PC-9 (cell line): ENCODE data around the gene MKRN3. TPM values are rescaled to one million over a fixed set of nuclear protein-coding genes. Genes with fewer than 3 reads are reported as not detected.

ENCODE experiments used
- BruUV-seq: library from RNA; stranded (reverse); fragments of 400-500 nt; replicated peaks from 2 replicates; lab custom pipeline; 2021; lab: Mats Ljungman, UMichigan
- CTCF ChIA-PET: fragments of 300-600 bp; sonication (Branson Sonifier 250); formaldehyde crosslinking; loops from one replicate; lab custom pipeline; 2022; ENCODE audit warnings: antibody characterized with exemption; lab: Charles Lee
- POLR2A ChIA-PET: fragments of 300-600 bp; sonication (Branson Sonifier 250); formaldehyde crosslinking; loops from one replicate; lab custom pipeline; 2022; ENCODE audit warnings: antibody characterized with exemption; ENCODE audit not compliant: unreplicated experiment; lab: Charles Lee
- DNase-seq, 2 experiments: peaks; one replicate each; pipeline versions ENCODE4 v3.0.0 to v3.0.0-alpha.2; 2015 to 2022; ENCODE audit warnings: mixed read lengths in 1 of 2
- H2AFZ ChIP-seq: fragments of 200-600 bp; sonication (generic); 2 replicates; pipeline ENCODE4 v1.8.1; 2017; ENCODE audit warnings: antibody characterized with exemption
- H3F3A ChIP-seq: fragments of 200-600 bp; sonication (generic); 2 replicates; pipeline ENCODE4 v1.8.1; 2017; ENCODE audit warnings: antibody characterized with exemption, mild to moderate bottlenecking, low read depth; ENCODE audit not compliant: insufficient read depth
- H3K27ac ChIP-seq: fragments of 200-600 bp; sonication (generic); 2 replicates; pipeline ENCODE4 v1.6.1; 2016; ENCODE audit warnings: mixed run types
- H3K27me3 ChIP-seq: fragments of 200-600 bp; sonication (generic); 2 replicates; pipeline ENCODE4 v1.6.1; 2016; ENCODE audit warnings: low read depth, mixed run types; ENCODE audit not compliant: insufficient read depth
- H3K36me3 ChIP-seq: fragments of 200-600 bp; sonication (generic); 2 replicates; pipeline ENCODE4 v1.6.1; 2016; ENCODE audit warnings: low read depth, mixed run types
- H3K4me1 ChIP-seq: fragments of 200-600 bp; sonication (generic); replicated peaks from 2 replicates; pipeline ENCODE4 v1.6.1; 2016; ENCODE audit warnings: mixed run types; ENCODE audit not compliant: insufficient read depth
- H3K4me2 ChIP-seq: fragments of 200-600 bp; sonication (generic); 2 replicates; pipeline ENCODE4 v1.6.1; 2017; ENCODE audit warnings: mixed run types
- H3K4me3 ChIP-seq: fragments of 200-600 bp; sonication (generic); 2 replicates; pipeline ENCODE4 v1.6.1; 2016; ENCODE audit warnings: mixed run types
- H3K79me2 ChIP-seq: fragments of 200-600 bp; sonication (generic); 2 replicates; pipeline ENCODE4 v1.6.1; 2017; ENCODE audit warnings: low read depth, mixed run types
- H3K9me2 ChIP-seq: fragments of 200-600 bp; sonication (generic); 2 replicates; pipeline ENCODE4 v1.8.1; 2017; ENCODE audit warnings: mild to moderate bottlenecking; ENCODE audit not compliant: insufficient read depth
- H3K9me3 ChIP-seq: fragments of 200-600 bp; sonication (generic); 2 replicates; pipeline ENCODE4 v1.8.1; 2016; ENCODE audit warnings: low read depth; ENCODE audit not compliant: insufficient read depth
- H4K20me1 ChIP-seq: fragments of 200-600 bp; sonication (generic); 2 replicates; pipeline ENCODE4 v1.8.1; 2017; ENCODE audit not compliant: insufficient read depth
- CTCF ChIP-seq: fragments of 200-600 bp; sonication (generic); conservative IDR thresholded peaks from 2 replicates; pipeline ENCODE4 v1.6.1; 2017; ENCODE audit warnings: mixed run types, antibody characterized with exemption, mild to moderate bottlenecking, moderate library complexity
- EZH2 ChIP-seq: fragments of 200-600 bp; sonication (generic); IDR thresholded peaks from 2 replicates; pipeline ENCODE4 v1.8.0; 2017; ENCODE audit warnings: antibody characterized with exemption, low read depth
- intact Hi-C: fragments of 100-400 bp; cut with micrococcal nuclease; formaldehyde crosslinking; loops from one replicate; pipeline ENCODE4 v1.10.0; 2022; ENCODE audit not compliant: unreplicated experiment
- total RNA-seq: library from RNA; stranded (reverse); gene quantifications from 2 replicates; pipeline ENCODE4 v1.2.3, GENCODE V29; 2021

Gene MKRN3
- total RNA-seq, 1 experiment from 2014 or later: 26.1 TPM

- H3K36me3 ChIP-seq: no peaks in the 10 kb centered on the region
- H3K27ac ChIP-seq: no peak overlapping the region
- H3K9me3 ChIP-seq: no peaks in the 10 kb centered on the region
- H3K4me3 ChIP-seq: no peak overlapping the region
- H3K4me2 ChIP-seq: no peak overlapping the region
- no TSS peak for BruUV-seq
- no peak for TF ChIP-seq EZH2
- TF ChIP-seq CTCF: no peak
- no peak overlapping the region for H2AFZ ChIP-seq
- no peaks in the 10 kb centered on the region for H3K27me3 ChIP-seq
- H3F3A ChIP-seq: no peaks in the 10 kb centered on the region
- no peaks in the 10 kb centered on the region for H3K79me2 ChIP-seq
- ChIA-PET POLR2A (no interaction called here), CTCF (no interaction called here)
- H3K9me2 ChIP-seq: no peaks in the 10 kb centered on the region
- no peak for DNase-seq
- no peaks in the 10 kb centered on the region for H3K4me1 ChIP-seq
- intact Hi-C loops: loop anchor here (10.0 kb wide), 1 partner anchor 64 kb away; no protein-coding TSS in a partner anchor
- no peaks in the 10 kb centered on the region for H4K20me1 ChIP-seq
Measured at GRCh38 chr15:23599053-23599452, 33.6 kb downstream of the MKRN3 start.

- Histone ChIP-seq H4K20me1 (no peaks in the 10 kb centered on the region), H3K36me3 (no peaks in the 10 kb centered on the region), H3K79me2 (no peaks in the 10 kb centered on the region), H3K4me1 (no peaks in the 10 kb centered on the region), H3K27me3 (no peaks in the 10 kb centered on the region), H3K9me3 (no peaks in the 10 kb centered on the region), H3K27ac (no peak overlapping the region), H3K9me2 (no peaks in the 10 kb centered on the region), H3K4me3 (no peak overlapping the region), H2AFZ (no peak overlapping the region), H3F3A (no peaks in the 10 kb centered on the region), H3K4me2 (no peak overlapping the region)
- CTCF ChIA-PET: no interaction called here
- BruUV-seq: no TSS peak
- TF ChIP-seq EZH2 (no peak), CTCF (no peak)
- intact Hi-C loops: loop anchor here (10.0 kb wide), 1 partner anchor 47 kb away; no protein-coding TSS in a partner anchor
- POLR2A ChIA-PET: no interaction called here
- DNase-seq: no peak
Measured at GRCh38 chr15:23602124-23602523, 36.6 kb downstream of the MKRN3 start.

GRCh38 chr15:23606226-23606625 lies 40.8 kb downstream of the MKRN3 start:
- intact Hi-C loops: loop anchor here (10.0 kb wide), 1 partner anchor 51 kb away; no protein-coding TSS in a partner anchor
- no peaks in the 10 kb centered on the region for H3F3A ChIP-seq
- no peaks in the 10 kb centered on the region for H3K4me1 ChIP-seq
- H3K79me2 ChIP-seq: no peaks in the 10 kb centered on the region
- no peak overlapping the region for H2AFZ ChIP-seq
- BruUV-seq: no TSS peak
- H3K27ac ChIP-seq: no peak overlapping the region
- H4K20me1 ChIP-seq: no peaks in the 10 kb centered on the region
- H3K9me3 ChIP-seq: no peaks in the 10 kb centered on the region
- DNase-seq: no peak
- 0 out of 2 replicates have a peak, but pooled peaks cover 2% of the 10 kb centered on the region for H3K27me3 ChIP-seq
- H3K4me2 ChIP-seq: no peak overlapping the region
- ChIA-PET POLR2A (no interaction called here), CTCF (no interaction called here)
- no peaks in the 10 kb centered on the region for H3K36me3 ChIP-seq
- no peak overlapping the region for H3K4me3 ChIP-seq
- TF ChIP-seq CTCF (no peak), EZH2 (no peak)
- H3K9me2 ChIP-seq: no peaks in the 10 kb centered on the region
